ENCODE data around the gene LANCL2.

- TF ChIP-seq CTCF (conservative IDR thresholded peaks at IDR 0.05) (no peak), EZH2 (IDR thresholded peaks at IDR 0.05; ENCODE audit: low read depth) (no peak)
Observed at GRCh38 chr7:55387062-55387965, 22.2 kb downstream of the LANCL2 start.

Data from PC-9 (cell line).